CD4-positive, alpha-beta T cell (primary cell): ENCODE measurements around the gene COG7. TPM values are rescaled to one million over a fixed set of nuclear protein-coding genes. Genes with fewer than 3 reads are reported as not detected.

Experiments
- ATAC-seq: fragments of 200-7000 bp; cut with Tn5 transposase; one replicate; pipeline ENCODE4 v1.10.0; 2022; ENCODE audit warnings: mild to moderate bottlenecking; ENCODE audit not compliant: poor library complexity
- CTCF ChIA-PET: fragments of 350-600 bp; sonication (Branson Sonifier 250); formaldehyde crosslinking; loops from one replicate; lab custom pipeline; 2021; ENCODE audit warnings: antibody characterized with exemption, inconsistent platforms; lab: Charles Lee
- POLR2A ChIA-PET: fragments of 350-600 bp; sonication (Branson Sonifier 250); formaldehyde crosslinking; loops from one replicate; lab custom pipeline; 2021; ENCODE audit warnings: antibody characterized with exemption, inconsistent platforms; lab: Charles Lee
- DNase-seq, 14 experiments: peaks; one replicate each; pipeline ENCODE4 v3.0.0-alpha.2; 2013 to 2020; ENCODE audit warnings: mixed read lengths in 2 of 14
- H3K27ac ChIP-seq, 2 donors: one replicate each; pipeline versions ENCODE4 v1.5.1 to v1.7.0; 2013; ENCODE audit warnings: low read length in 2 of 2, low read depth in 1 of 2, mild to moderate bottlenecking in 1 of 2
- H3K27me3 ChIP-seq, 2 experiments: 1 replicate in 1 of 2; 2 replicates in 1 of 2; pipeline versions ENCODE4 v1.6.1 to v1.7.0; 2013; ENCODE audit warnings: low read length in 2 of 2, control low read depth in 1 of 2, mild to moderate bottlenecking in 1 of 2, moderate library complexity in 1 of 2; ENCODE audit not compliant: insufficient read depth in 2 of 2, control insufficient read depth in 1 of 2
- H3K36me3 ChIP-seq: one replicate; pipeline ENCODE4 v1.6.1; 2013; ENCODE audit warnings: low read length, control low read depth; ENCODE audit not compliant: insufficient read depth
- H3K4me1 ChIP-seq: one replicate; pipeline ENCODE4 v1.6.1; 2013; ENCODE audit warnings: low read length, control low read depth; ENCODE audit not compliant: insufficient read depth
- H3K4me3 ChIP-seq: one replicate; pipeline ENCODE4 v1.5.1; 2013; ENCODE audit warnings: mild to moderate bottlenecking, low read length, moderate library complexity
- H3K9me3 ChIP-seq, 2 experiments: 1 replicate in 1 of 2; 2 replicates in 1 of 2; pipeline versions ENCODE4 v1.6.1 to v1.7.0; 2013; ENCODE audit warnings: low read length in 2 of 2, mild to moderate bottlenecking in 2 of 2, control low read depth in 1 of 2, moderate library complexity in 1 of 2; ENCODE audit not compliant: control insufficient read depth in 1 of 2, insufficient read depth in 1 of 2
- H3K27ac Mint-ChIP-seq: one replicate; pipeline ENCODE4 v1.8.0; 2020; ENCODE audit warnings: mixed read lengths
- H3K27me3 Mint-ChIP-seq: one replicate; pipeline ENCODE4 v1.8.0; 2021; ENCODE audit warnings: mixed read lengths
- H3K36me3 Mint-ChIP-seq: one replicate; pipeline ENCODE4 v1.8.0; 2021; ENCODE audit warnings: low read depth, mixed read lengths
- H3K4me1 Mint-ChIP-seq: one replicate; pipeline ENCODE4 v1.8.0; 2021; ENCODE audit warnings: low read depth, mixed read lengths
- H3K4me3 Mint-ChIP-seq: one replicate; pipeline ENCODE4 v1.8.0; 2020; ENCODE audit warnings: mild to moderate bottlenecking, mixed read lengths
- H3K9me3 Mint-ChIP-seq: one replicate; pipeline ENCODE4 v1.8.0; 2020; ENCODE audit warnings: mixed read lengths
- intact Hi-C, 2 experiments: fragments of 100-400 bp; cut with DNase I in 1 of 2; cut with micrococcal nuclease in 1 of 2; formaldehyde crosslinking; loops; one replicate each; pipeline versions ENCODE4 v1.15.1 to v1.9.0; 2023 to 2025; cut with DNase I, micrococcal nuclease
- total RNA-seq, 174 experiments: library from RNA in 2 of 174; stranded (reverse) in 2 of 174; gene quantifications; one replicate each; pipeline ENCODE4 v1.2.3 and lab custom pipeline; 2021 to 2026
- TF ChIP-seq, protein P1 (sequence below): fragments of 200-600 bp; IDR thresholded peaks from one replicate; pipeline ENCODE4 v1.8.0; 2022; ENCODE audit warnings: antibody characterized with exemption, mild to moderate bottlenecking

COG7 gene
- total RNA-seq, 2 experiments from 2014 or later, result 12.6 to 13.6 TPM

GRCh38 chr16:23432176-23433128, 20.5 kb downstream of the COG7 start:
- Histone ChIP-seq H3K4me1 (no peaks in the 10 kb centered on the region), H3K27me3 (no peaks in the 10 kb centered on the region), H3K27ac (no peak overlapping the region), H3K36me3 (peaks cover 50% of the 10 kb centered on the region), H3K9me3 (no peaks in the 10 kb centered on the region), H3K4me3 (no peak overlapping the region)
- intact Hi-C loops, result loop anchor here in 1 of 2 experiments (2.0 kb wide), 1 partner anchor 250 kb away; the partner anchor contains the start of gene SCNN1G
- DNase-seq (no peak), ATAC-seq (no peak)
- TF ChIP-seq, protein P1, sequence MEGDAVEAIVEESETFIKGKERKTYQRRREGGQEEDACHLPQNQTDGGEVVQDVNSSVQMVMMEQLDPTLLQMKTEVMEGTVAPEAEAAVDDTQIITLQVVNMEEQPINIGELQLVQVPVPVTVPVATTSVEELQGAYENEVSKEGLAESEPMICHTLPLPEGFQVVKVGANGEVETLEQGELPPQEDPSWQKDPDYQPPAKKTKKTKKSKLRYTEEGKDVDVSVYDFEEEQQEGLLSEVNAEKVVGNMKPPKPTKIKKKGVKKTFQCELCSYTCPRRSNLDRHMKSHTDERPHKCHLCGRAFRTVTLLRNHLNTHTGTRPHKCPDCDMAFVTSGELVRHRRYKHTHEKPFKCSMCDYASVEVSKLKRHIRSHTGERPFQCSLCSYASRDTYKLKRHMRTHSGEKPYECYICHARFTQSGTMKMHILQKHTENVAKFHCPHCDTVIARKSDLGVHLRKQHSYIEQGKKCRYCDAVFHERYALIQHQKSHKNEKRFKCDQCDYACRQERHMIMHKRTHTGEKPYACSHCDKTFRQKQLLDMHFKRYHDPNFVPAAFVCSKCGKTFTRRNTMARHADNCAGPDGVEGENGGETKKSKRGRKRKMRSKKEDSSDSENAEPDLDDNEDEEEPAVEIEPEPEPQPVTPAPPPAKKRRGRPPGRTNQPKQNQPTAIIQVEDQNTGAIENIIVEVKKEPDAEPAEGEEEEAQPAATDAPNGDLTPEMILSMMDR, result no peak
- ChIA-PET POLR2A (no interaction called here), CTCF (no interaction called here)
- Mint-ChIP-seq H3K4me1 (no peaks in the 10 kb centered on the region), H3K9me3 (no peaks in the 10 kb centered on the region), H3K27me3 (no peaks in the 10 kb centered on the region), H3K36me3 (peaks cover 63% of the 10 kb centered on the region), H3K4me3 (no peak overlapping the region), H3K27ac (no peak overlapping the region)

GRCh38 chr16:23428351-23428750, 24.6 kb downstream of the COG7 start:
- H3K36me3 Mint-ChIP-seq, result peaks cover 53% of the 10 kb centered on the region

DNA sequence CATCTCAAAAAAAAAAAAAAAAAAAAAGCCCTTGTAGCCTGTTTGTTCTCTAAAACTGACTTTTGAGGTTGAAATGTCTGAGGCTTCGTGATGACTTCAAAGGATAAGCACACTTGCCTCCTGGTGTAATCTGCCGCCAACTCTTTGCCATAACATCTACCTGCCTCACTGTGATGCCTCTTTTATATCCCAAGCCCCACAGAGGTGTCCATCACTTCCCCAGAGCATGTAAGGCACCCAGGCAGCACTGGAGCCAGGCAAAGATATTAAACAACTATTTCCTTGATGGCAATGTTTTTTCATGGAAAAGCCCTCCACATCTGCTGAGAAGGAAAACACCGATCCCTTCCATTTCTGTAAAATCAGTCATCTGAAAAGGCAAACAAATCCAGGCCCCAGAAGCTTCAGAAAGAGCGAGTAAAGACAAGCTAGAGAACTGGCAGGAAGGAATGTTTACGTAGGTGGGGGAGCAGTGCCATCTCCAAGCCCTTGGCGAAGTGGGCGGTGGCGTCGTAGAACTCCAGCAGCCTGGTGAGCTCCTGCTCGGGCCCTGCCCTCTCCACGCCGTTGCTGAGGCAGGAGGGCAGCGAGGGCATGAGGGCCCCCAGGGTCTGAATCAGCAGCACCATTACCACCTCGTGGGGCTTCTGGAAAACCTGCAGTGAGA, 28.6 kb downstream of the COG7 start:
- intact Hi-C loops, result no loop called here
- H3K4me1 ChIP-seq, result no peaks in the 10 kb centered on the region
- TF ChIP-seq, protein P1, result no peak
- Mint-ChIP-seq H3K4me3 (no peak overlapping the region), H3K27me3 (no peaks in the 10 kb centered on the region), H3K36me3 (peaks cover 51% of the 10 kb centered on the region), H3K27ac (no peak overlapping the region), H3K4me1 (no peaks in the 10 kb centered on the region), H3K9me3 (no peaks in the 10 kb centered on the region)
- ATAC-seq (no peak), DNase-seq (no peak)
- no peaks in the 10 kb centered on the region for H3K27me3 ChIP-seq
- no peak overlapping the region for H3K27ac ChIP-seq
- peaks cover 30% of the 10 kb centered on the region for H3K36me3 ChIP-seq
- no peak overlapping the region for H3K4me3 ChIP-seq
- ChIA-PET POLR2A (no interaction called here), CTCF (no interaction called here)
- no peaks in the 10 kb centered on the region for H3K9me3 ChIP-seq

More at GRCh38 chr16:23428351-23428750, 24.6 kb downstream of the COG7 start:
- H3K9me3 Mint-ChIP-seq, result no peaks in the 10 kb centered on the region
- no peaks in the 10 kb centered on the region for H3K4me1 Mint-ChIP-seq
- no peaks in the 10 kb centered on the region for H3K27me3 Mint-ChIP-seq
- H3K9me3 ChIP-seq, result no peaks in the 10 kb centered on the region
- H3K27ac ChIP-seq, result no peak overlapping the region
- no peak overlapping the region for H3K27ac Mint-ChIP-seq
- H3K4me3 Mint-ChIP-seq, result no peak overlapping the region
- H3K27me3 ChIP-seq, result no peaks in the 10 kb centered on the region
- no peaks in the 10 kb centered on the region for H3K4me1 ChIP-seq
- CTCF ChIA-PET, result no interaction called here
- no peak for DNase-seq
- H3K4me3 ChIP-seq, result no peak overlapping the region
- intact Hi-C loops, result no loop called here
- no peak for ATAC-seq
- POLR2A ChIA-PET, result no interaction called here
- H3K36me3 ChIP-seq, result peaks cover 53% of the 10 kb centered on the region
- TF ChIP-seq, protein P1, result no peak
